ENCODE data around the gene CMTM3. TPM values are rescaled to one million over a fixed set of nuclear protein-coding genes. Genes with fewer than 3 reads are reported as not detected.

Gene CMTM3
- total and polyA plus RNA-seq, 2 of the 4 experiments (the other 2 are of a cell fraction): 4.5 to 35.5 TPM

DNA sequence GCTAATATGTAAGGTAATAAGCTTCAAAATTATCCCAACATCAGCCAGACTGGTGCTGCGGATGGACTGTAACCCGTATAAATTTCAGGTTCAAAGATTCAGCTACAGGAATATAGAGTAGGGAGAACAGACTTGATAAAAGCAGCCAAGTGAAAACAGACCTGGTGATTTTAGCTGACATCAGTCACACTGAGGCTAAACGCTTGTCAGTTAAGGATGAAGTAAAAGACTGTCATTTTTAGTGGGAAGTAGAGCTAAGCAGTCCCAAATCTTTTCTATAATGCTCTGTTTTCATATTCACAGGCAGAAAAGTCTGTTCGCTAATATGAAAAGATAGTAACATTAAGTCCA lies 56.7 kb downstream of the CMTM3 start:
- Histone ChIP-seq H4K5ac (ENCODE audit: low read depth, low read length) (peak overlapping the region; percentile 33; the same call in 1 of the 2 replicates), H2BK15ac (ENCODE audit: low read depth, low read length) (no peak overlapping the region), H4K91ac (ENCODE audit: insufficient read depth, low read depth, low read length) (peak overlapping the region; percentile 8; the same call in 1 of the 2 replicates), H3K4ac (ENCODE audit: low read depth, low read length) (peak overlapping the region; percentile 35; the same call in 1 of the 2 replicates), H3K9me3 (ENCODE audit: control insufficient read depth, insufficient read depth, low read length) (no peaks in the 10 kb centered on the region), H2AK5ac (ENCODE audit: low read depth, low read length) (no peak overlapping the region), H3K27me3 (ENCODE audit: control insufficient read depth, insufficient read depth, low read length) (no peaks in the 10 kb centered on the region), H4K20me1 (ENCODE audit: insufficient read depth, low read length) (0 out of 2 replicates have a peak, but pooled peaks cover 4% of the 10 kb centered on the region), H3K9ac (ENCODE audit: low read depth, low read length) (no peak overlapping the region), H2BK120ac (ENCODE audit: low read depth, low read length) (peak overlapping the region; percentile 7), H3K9me1 (ENCODE audit: insufficient read depth, low read length) (no peaks in the 10 kb centered on the region), H3K23ac (ENCODE audit: low read depth, low read length) (no peak overlapping the region), H2BK20ac (ENCODE audit: low read depth, low read length) (peak overlapping the region; percentile 8; the same call in 1 of the 2 replicates), H3K18ac (ENCODE audit: low read depth, low read length) (no peak overlapping the region; the same call in 1 of the 2 replicates), H3K27ac (ENCODE audit: insufficient read depth, low read length) (no peak overlapping the region), H3K4me1 (ENCODE audit: control insufficient read depth, insufficient read depth, low read length) (peaks cover 8% of the 10 kb centered on the region), H2AK9ac (replicated peaks; ENCODE audit: low read depth, low read length, poor library complexity) (no peak overlapping the region), H4K8ac (ENCODE audit: low read depth in 2 of 2, low read length in 2 of 2) (peak overlapping the region in 1 of 2 experiments; percentile 13; a peak in 2 of 4 replicates), H3K56ac (ENCODE audit: extremely low read depth, insufficient read depth, low read length) (no peak overlapping the region), H2BK5ac (ENCODE audit: low read depth, low read length, poor library complexity, severe bottlenecking) (peak overlapping the region; percentile 66), H3K4me3 (ENCODE audit: insufficient read depth, low read depth, low read length) (no peak overlapping the region), H3K79me1 (ENCODE audit: low read depth in 1 of 2, low read length in 2 of 2) (peaks cover 7 to 17% of the 10 kb centered on the region in 2 experiments), H3K14ac (replicated peaks; ENCODE audit: low read depth, low read length) (peak overlapping the region; percentile 46; the same call in 1 of the 2 replicates), H2AFZ (replicated peaks; ENCODE audit: low read length, poor library complexity) (no peak overlapping the region), H3K4me2 (ENCODE audit: low read depth, low read length) (no peak overlapping the region; the same call in 1 of the 2 replicates), H3K36me3 (ENCODE audit: control insufficient read depth, insufficient read depth, low read length) (no peaks in the 10 kb centered on the region)
- ATAC-seq (ENCODE audit: low read depth) (no peak), DNase-seq (no peak)
- ChIA-PET POLR2A (ENCODE audit: unreplicated experiment) (no interaction called here), CTCF (interaction anchor here (0.6 to 2.7 kb wide), 7 partner anchors 10 to 79 kb away, joined by 4 to 10 read pairs (median 5); no protein-coding TSS in a partner anchor)
- in situ Hi-C loops (cut with MboI; ENCODE audit: low sequenced_read_pairs) (no loop called here), intact Hi-C loops (cut with micrococcal nuclease) (loop anchor here (5.0 kb wide), 2 partner anchors 61 to 211 kb away; no protein-coding TSS in a partner anchor), dilution Hi-C loops (cut with HindIII; ENCODE audit: low sequenced_read_pairs, unreplicated experiment) (no loop called here)
- BruUV-seq (replicated peaks): no TSS peak
- no CpG with 5 or more reads among the region's 4 CpGs for WGBS, 2 experiments (ENCODE audit: extremely low coverage in 2 of 2, insufficient read length in 1 of 2)
- no peak for TF ChIP-seq RAD21 (IDR thresholded peaks at IDR 0.05; ENCODE audit: low read length)
- no peak for TF ChIP-seq CHD1 (IDR thresholded peaks at IDR 0.05; ENCODE audit: low read depth, low read length)
- TF ChIP-seq, protein P1, sequence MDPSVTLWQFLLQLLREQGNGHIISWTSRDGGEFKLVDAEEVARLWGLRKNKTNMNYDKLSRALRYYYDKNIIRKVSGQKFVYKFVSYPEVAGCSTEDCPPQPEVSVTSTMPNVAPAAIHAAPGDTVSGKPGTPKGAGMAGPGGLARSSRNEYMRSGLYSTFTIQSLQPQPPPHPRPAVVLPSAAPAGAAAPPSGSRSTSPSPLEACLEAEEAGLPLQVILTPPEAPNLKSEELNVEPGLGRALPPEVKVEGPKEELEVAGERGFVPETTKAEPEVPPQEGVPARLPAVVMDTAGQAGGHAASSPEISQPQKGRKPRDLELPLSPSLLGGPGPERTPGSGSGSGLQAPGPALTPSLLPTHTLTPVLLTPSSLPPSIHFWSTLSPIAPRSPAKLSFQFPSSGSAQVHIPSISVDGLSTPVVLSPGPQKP (IDR thresholded peaks at IDR 0.05; ENCODE audit: borderline replicate concordance, low read depth, low read length): no peak
- TF ChIP-seq CEBPB (IDR thresholded peaks at IDR 0.05; ENCODE audit: low read depth, low read length): no peak
- no peak for TF ChIP-seq SMC3 (IDR thresholded peaks at IDR 0.05; ENCODE audit: low read depth, low read length)
- TF ChIP-seq, protein P2, sequence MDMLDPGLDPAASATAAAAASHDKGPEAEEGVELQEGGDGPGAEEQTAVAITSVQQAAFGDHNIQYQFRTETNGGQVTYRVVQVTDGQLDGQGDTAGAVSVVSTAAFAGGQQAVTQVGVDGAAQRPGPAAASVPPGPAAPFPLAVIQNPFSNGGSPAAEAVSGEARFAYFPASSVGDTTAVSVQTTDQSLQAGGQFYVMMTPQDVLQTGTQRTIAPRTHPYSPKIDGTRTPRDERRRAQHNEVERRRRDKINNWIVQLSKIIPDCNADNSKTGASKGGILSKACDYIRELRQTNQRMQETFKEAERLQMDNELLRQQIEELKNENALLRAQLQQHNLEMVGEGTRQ (IDR thresholded peaks at IDR 0.05; ENCODE audit: low read depth, low read length): no peak
- TF ChIP-seq RFX5 (IDR thresholded peaks at IDR 0.05; ENCODE audit: low read depth, low read length): no peak
- TF ChIP-seq, protein P3, sequence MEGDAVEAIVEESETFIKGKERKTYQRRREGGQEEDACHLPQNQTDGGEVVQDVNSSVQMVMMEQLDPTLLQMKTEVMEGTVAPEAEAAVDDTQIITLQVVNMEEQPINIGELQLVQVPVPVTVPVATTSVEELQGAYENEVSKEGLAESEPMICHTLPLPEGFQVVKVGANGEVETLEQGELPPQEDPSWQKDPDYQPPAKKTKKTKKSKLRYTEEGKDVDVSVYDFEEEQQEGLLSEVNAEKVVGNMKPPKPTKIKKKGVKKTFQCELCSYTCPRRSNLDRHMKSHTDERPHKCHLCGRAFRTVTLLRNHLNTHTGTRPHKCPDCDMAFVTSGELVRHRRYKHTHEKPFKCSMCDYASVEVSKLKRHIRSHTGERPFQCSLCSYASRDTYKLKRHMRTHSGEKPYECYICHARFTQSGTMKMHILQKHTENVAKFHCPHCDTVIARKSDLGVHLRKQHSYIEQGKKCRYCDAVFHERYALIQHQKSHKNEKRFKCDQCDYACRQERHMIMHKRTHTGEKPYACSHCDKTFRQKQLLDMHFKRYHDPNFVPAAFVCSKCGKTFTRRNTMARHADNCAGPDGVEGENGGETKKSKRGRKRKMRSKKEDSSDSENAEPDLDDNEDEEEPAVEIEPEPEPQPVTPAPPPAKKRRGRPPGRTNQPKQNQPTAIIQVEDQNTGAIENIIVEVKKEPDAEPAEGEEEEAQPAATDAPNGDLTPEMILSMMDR (conservative IDR thresholded peaks at IDR 0.05; ENCODE audit: low read depth, low read length): no peak
- no peak for TF ChIP-seq MAFK (IDR thresholded peaks at IDR 0.05; ENCODE audit: low read depth, low read length)
- no peak for TF ChIP-seq POLR2A (IDR thresholded peaks at IDR 0.05; ENCODE audit: low read depth, low read length)
- TF ChIP-seq NFE2L2 (IDR thresholded peaks at IDR 0.05; ENCODE audit: low read depth, low read length): no peak
